Muscle of back (tissue), 11 donors: Measurements from ENCODE around the gene UFSP1. TPM values are rescaled to one million over a fixed set of nuclear protein-coding genes. Genes with fewer than 3 reads are reported as not detected.

ENCODE experiments used
- DNase-seq, 3 donors: peaks; one replicate each; pipeline versions ENCODE4 v3.0.0 to v3.0.0-alpha.2; 2013
- polyA plus RNA-seq, 10 donors: library from polyadenylated mRNA; unstranded; fragments of 120-200 nt; gene quantifications; one replicate each; pipeline ENCODE4 v1.2.1, GENCODE V29; 2013; ENCODE audit not compliant: insufficient read length in 10 of 10

Gene UFSP1
- polyA plus RNA-seq, 10 donors: 1.2 to 3.1 (median 2.4) TPM

- DNase-seq: no peak
Observed at GRCh38 chr7:100884736-100885439, 4.6 kb downstream of the UFSP1 start.

- peak in 1 of 3 donors; percentile 0 for DNase-seq
Observed at GRCh38 chr7:100882785-100883526, 6.6 kb downstream of the UFSP1 start.

GRCh38 chr7:100882201-100882600 lies 7.3 kb downstream of the UFSP1 start:
- DNase-seq: no peak

- no peak for DNase-seq
Observed at GRCh38 chr7:100881136-100881535, 8.4 kb downstream of the UFSP1 start.

- DNase-seq: no peak
Observed at GRCh38 chr7:100880645-100881044, 8.9 kb downstream of the UFSP1 start.

- DNase-seq: no peak
Observed at GRCh38 chr7:100879685-100880261, 9.7 kb downstream of the UFSP1 start.

GRCh38 chr7:100878685-100879084 lies 10.8 kb downstream of the UFSP1 start:
- DNase-seq: no peak

GRCh38 chr7:100878013-100878412 lies 11.5 kb downstream of the UFSP1 start:
- no peak for DNase-seq

GRCh38 chr7:100875356-100875751 lies 14.2 kb downstream of the UFSP1 start:
- no peak for DNase-seq

- DNase-seq: peak; percentile 99
Observed at GRCh38 chr7:100874577-100875355, 14.7 kb downstream of the UFSP1 start, which contains the start of gene SRRT. Gene SRRT, plus strand, starts transcription at chr7:100875103. Its CDS starts 488 bp downstream, at chr7:100875591.

GRCh38 chr7:100874300-100874576 lies 15.3 kb downstream of the UFSP1 start:
- DNase-seq: no peak

GRCh38 chr7:100873599-100874299 lies 15.8 kb downstream of the UFSP1 start:
- DNase-seq: no peak

- DNase-seq: peak in 1 of 3 donors; percentile 61
Observed at GRCh38 chr7:100867776-100868485, 21.6 kb downstream of the UFSP1 start.

GRCh38 chr7:100867040-100867775 lies 22.3 kb downstream of the UFSP1 start, which contains the start of gene TRIP6:
Gene TRIP6, plus strand, starts transcription at chr7:100867387. Its CDS starts 111 bp downstream, at chr7:100867498.
- DNase-seq: peak; percentile 94 to 98 (median 95)

GRCh38 chr7:100866729-100867039 lies 22.8 kb downstream of the UFSP1 start:
- DNase-seq: no peak

- DNase-seq: peak in 2 of 3 donors; percentile 50 to 72
Observed at GRCh38 chr7:100865938-100866728, 23.4 kb downstream of the UFSP1 start.

- DNase-seq: peak in 1 of 3 donors; percentile 40
Observed at GRCh38 chr7:100865372-100865911, 24.1 kb downstream of the UFSP1 start.

- DNase-seq: no peak
Observed at GRCh38 chr7:100864263-100864845, 25.2 kb downstream of the UFSP1 start.
